GM12801 (cell line): ENCODE measurements around the gene CHRNA1.

Source experiments
- TF ChIP-seq, protein P1 (sequence below): IDR thresholded peaks from one replicate; pipeline ENCODE4 v1.5.1; 2011; ENCODE audit warnings: control low read depth; ENCODE audit not compliant: insufficient read length; ENCODE audit errors: extremely low read depth

Gene CHRNA1

GRCh38 chr2:174764280-174765255, at the start of gene CHRNA1:
Gene CHRNA1, minus strand, starts transcription at chr2:174764472. Its CDS starts 78 bp downstream, at chr2:174764394.
- TF ChIP-seq, protein P1, sequence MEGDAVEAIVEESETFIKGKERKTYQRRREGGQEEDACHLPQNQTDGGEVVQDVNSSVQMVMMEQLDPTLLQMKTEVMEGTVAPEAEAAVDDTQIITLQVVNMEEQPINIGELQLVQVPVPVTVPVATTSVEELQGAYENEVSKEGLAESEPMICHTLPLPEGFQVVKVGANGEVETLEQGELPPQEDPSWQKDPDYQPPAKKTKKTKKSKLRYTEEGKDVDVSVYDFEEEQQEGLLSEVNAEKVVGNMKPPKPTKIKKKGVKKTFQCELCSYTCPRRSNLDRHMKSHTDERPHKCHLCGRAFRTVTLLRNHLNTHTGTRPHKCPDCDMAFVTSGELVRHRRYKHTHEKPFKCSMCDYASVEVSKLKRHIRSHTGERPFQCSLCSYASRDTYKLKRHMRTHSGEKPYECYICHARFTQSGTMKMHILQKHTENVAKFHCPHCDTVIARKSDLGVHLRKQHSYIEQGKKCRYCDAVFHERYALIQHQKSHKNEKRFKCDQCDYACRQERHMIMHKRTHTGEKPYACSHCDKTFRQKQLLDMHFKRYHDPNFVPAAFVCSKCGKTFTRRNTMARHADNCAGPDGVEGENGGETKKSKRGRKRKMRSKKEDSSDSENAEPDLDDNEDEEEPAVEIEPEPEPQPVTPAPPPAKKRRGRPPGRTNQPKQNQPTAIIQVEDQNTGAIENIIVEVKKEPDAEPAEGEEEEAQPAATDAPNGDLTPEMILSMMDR: no peak

- TF ChIP-seq, protein P1: no peak
Measured at GRCh38 chr2:174812037-174812436, 47.8 kb upstream of the CHRNA1 start.

GRCh38 chr2:174807931-174808330, 43.7 kb upstream of the CHRNA1 start:
- TF ChIP-seq, protein P1: no peak

- TF ChIP-seq, protein P1: no peak
Measured at GRCh38 chr2:174805803-174806202, 41.5 kb upstream of the CHRNA1 start.

- TF ChIP-seq, protein P1: no peak
Measured at GRCh38 chr2:174802459-174802858, 38.2 kb upstream of the CHRNA1 start.

DNA sequence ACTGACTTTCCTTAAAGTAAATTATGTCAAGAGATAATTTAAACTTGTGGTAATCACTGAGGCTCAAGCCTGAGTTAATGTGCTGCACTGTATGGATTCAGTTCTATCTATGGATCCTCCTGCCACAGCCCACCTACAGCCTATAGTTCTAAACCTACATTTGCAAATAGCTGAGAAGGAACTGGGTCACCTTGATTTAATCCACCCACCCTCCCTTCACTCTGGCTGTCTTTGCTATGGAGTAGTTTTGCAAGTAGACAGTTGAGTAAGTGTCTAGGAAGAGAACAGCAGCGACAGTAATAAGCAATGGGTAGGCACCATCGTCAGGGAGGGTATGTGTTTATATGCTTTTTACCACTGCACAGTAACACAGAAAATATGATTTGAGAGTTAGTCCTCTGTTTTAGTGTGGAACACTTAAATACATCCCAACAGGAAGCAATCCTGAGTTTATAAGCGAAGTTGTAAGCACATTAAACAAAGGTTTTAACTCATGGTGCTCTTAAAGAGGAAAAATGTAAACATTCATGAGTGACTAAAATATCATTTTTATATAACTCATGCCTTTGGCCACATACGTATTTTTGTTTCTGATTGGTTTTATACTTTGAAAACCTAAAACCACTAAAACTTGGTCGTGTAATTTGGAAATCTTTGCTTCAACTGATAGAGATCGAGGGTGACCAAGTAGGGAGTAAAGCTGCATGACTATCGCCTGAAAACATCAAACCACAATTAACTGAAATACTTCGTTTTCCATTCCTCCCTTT, 36.3 kb upstream of the CHRNA1 start:
- TF ChIP-seq, protein P1: no peak

GRCh38 chr2:174798801-174799200, 34.5 kb upstream of the CHRNA1 start:
- TF ChIP-seq, protein P1: no peak
